DND-41 (cell line): ENCODE data around the gene AATK.
"Not testable (repeated sequence)": the region's sequence is repeated elsewhere in the genome, so short reads cannot be mapped to it uniquely, and the experiment has no call there.

ENCODE experiments used
- ATAC-seq: fragments of 200-7000 bp; cut with Tn5 transposase; 3 replicates; pipeline ENCODE4 v1.9.1; 2021; ENCODE audit warnings: low read depth; ENCODE audit not compliant: insufficient read depth
- DNase-seq: peaks from one replicate; pipeline ENCODE4 v3.0.0-alpha.2; 2020
- H2AFZ ChIP-seq: 2 replicates; pipeline ENCODE4 v1.6.0; 2012; ENCODE audit warnings: low read depth, low read length
- H3K27ac ChIP-seq: 2 replicates; pipeline ENCODE4 v1.5.1; 2012; ENCODE audit warnings: low read length, inconsistent platforms
- H3K27me3 ChIP-seq: fragments of 200-600 bp; sonication (generic); 2 replicates; pipeline ENCODE4 v1.6.0; 2012; ENCODE audit warnings: low read length, mild to moderate bottlenecking, inconsistent platforms; ENCODE audit not compliant: insufficient read depth, poor library complexity
- H3K36me3 ChIP-seq: 2 replicates; pipeline ENCODE4 v1.5.1; 2012; ENCODE audit warnings: low read length, inconsistent platforms; ENCODE audit not compliant: insufficient read depth
- H3K4me1 ChIP-seq: 2 replicates; pipeline ENCODE4 v1.5.1; 2012; ENCODE audit warnings: mild to moderate bottlenecking, low read length; ENCODE audit not compliant: insufficient read depth
- H3K4me2 ChIP-seq: 2 replicates; pipeline ENCODE4 v1.6.0; 2012; ENCODE audit warnings: mild to moderate bottlenecking, moderate library complexity, low read length, inconsistent platforms; ENCODE audit not compliant: insufficient read depth
- H3K4me3 ChIP-seq, 2 experiments: fragments of 200-600 bp in 1 of 2; shearing (Covaris generic) in 1 of 2; 2 replicates each; pipeline ENCODE4 v1.5.1; 2012 to 2016; ENCODE audit warnings: inconsistent platforms in 2 of 2, low read length in 2 of 2, mild to moderate bottlenecking in 2 of 2, low read depth in 1 of 2, moderate library complexity in 1 of 2
- H3K79me2 ChIP-seq: 2 replicates; pipeline ENCODE4 v1.6.0; 2012; ENCODE audit warnings: low read length, inconsistent platforms; ENCODE audit not compliant: insufficient read depth
- H3K9ac ChIP-seq: 2 replicates; pipeline ENCODE4 v1.6.0; 2012; ENCODE audit warnings: low read depth, mild to moderate bottlenecking, inconsistent platforms, low read length, moderate library complexity
- H3K9me3 ChIP-seq: 2 replicates; pipeline ENCODE4 v1.5.1; 2012; ENCODE audit warnings: low read length, moderate library complexity, mild to moderate bottlenecking, inconsistent platforms; ENCODE audit not compliant: insufficient read depth, severe bottlenecking
- H4K20me1 ChIP-seq: 2 replicates; pipeline ENCODE4 v1.6.0; 2012; ENCODE audit warnings: low read length; ENCODE audit not compliant: insufficient read depth
- EZH2 ChIP-seq: IDR thresholded peaks from 3 replicates; pipeline ENCODE4 v1.6.1; 2012; ENCODE audit warnings: borderline replicate concordance, low read depth, mild to moderate bottlenecking, moderate library complexity, low read length, inconsistent platforms; ENCODE audit not compliant: severe bottlenecking
- TF ChIP-seq, protein P1 (sequence below): IDR thresholded peaks from 2 replicates; pipeline ENCODE4 v1.5.1; 2012; ENCODE audit warnings: borderline replicate concordance, low read length, moderate library complexity, mild to moderate bottlenecking; ENCODE audit not compliant: poor library complexity, severe bottlenecking; ENCODE audit errors: extremely low read depth

AATK gene

DNA sequence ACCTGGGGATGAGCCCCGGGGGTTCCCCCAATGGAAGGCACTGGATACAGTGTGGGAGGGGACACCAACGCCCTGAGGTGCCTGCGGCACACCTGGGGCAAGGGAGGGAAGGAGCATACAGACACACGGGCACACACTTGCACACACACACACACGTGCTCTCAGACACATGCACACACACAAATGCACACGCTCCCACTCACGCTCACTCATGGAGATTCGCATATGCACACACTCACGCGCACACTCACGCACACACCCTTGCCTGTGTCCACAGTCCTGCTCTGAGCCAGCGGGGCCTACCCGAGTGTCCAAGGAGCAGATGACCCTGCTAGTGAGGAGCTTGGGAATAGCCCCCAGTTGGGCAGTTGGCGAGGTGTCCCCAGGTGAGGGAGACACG, 17.4 kb downstream of the AATK start:
- H3K4me2 ChIP-seq: no peak overlapping the region
- no peaks in the 10 kb centered on the region for H3K36me3 ChIP-seq
- DNase-seq (no peak), ATAC-seq (no peak)
- no peaks in the 10 kb centered on the region for H3K4me1 ChIP-seq
- no peaks in the 10 kb centered on the region for H3K79me2 ChIP-seq
- H3K27ac ChIP-seq: no peak overlapping the region
- no peaks in the 10 kb centered on the region for H3K9me3 ChIP-seq
- H3K9ac ChIP-seq: no peak overlapping the region
- no peak overlapping the region for H3K4me3 ChIP-seq
- H4K20me1 ChIP-seq: no peaks in the 10 kb centered on the region; the same call in 1 of the 2 replicates
- no peak overlapping the region for H2AFZ ChIP-seq
- peaks cover 3% of the 10 kb centered on the region for H3K27me3 ChIP-seq
- no peak for TF ChIP-seq EZH2
- TF ChIP-seq, protein P1, sequence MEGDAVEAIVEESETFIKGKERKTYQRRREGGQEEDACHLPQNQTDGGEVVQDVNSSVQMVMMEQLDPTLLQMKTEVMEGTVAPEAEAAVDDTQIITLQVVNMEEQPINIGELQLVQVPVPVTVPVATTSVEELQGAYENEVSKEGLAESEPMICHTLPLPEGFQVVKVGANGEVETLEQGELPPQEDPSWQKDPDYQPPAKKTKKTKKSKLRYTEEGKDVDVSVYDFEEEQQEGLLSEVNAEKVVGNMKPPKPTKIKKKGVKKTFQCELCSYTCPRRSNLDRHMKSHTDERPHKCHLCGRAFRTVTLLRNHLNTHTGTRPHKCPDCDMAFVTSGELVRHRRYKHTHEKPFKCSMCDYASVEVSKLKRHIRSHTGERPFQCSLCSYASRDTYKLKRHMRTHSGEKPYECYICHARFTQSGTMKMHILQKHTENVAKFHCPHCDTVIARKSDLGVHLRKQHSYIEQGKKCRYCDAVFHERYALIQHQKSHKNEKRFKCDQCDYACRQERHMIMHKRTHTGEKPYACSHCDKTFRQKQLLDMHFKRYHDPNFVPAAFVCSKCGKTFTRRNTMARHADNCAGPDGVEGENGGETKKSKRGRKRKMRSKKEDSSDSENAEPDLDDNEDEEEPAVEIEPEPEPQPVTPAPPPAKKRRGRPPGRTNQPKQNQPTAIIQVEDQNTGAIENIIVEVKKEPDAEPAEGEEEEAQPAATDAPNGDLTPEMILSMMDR: no peak

DNA sequence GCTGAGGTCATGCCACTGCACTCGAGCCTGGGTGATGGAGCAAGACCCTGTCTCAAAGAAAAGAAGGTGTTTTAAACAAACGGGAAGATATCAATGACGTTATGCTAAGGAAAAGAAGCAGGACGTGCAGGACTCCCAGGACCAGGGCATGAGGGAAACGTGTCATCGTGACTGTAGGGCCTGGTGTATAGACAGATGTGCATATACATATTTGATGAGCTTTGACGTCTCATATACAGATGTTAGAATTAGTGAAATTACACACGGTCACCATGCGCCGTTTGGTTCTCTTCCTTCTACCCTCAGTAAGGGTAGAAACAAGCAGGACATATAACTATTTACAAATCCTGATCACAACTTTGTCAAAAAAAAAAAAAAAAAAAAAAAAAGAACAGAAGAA, 18.3 kb downstream of the AATK start:
- no peaks in the 10 kb centered on the region; the same call in 1 of the 2 replicates for H4K20me1 ChIP-seq
- no peak for ATAC-seq
- H3K9ac ChIP-seq: no peak overlapping the region
- H3K9me3 ChIP-seq: no peaks in the 10 kb centered on the region
- H2AFZ ChIP-seq: no peak overlapping the region
- H3K27ac ChIP-seq: no peak overlapping the region
- H3K4me1 ChIP-seq: no peaks in the 10 kb centered on the region
- no peak for TF ChIP-seq EZH2
- TF ChIP-seq, protein P1: no peak
- H3K79me2 ChIP-seq: no peaks in the 10 kb centered on the region
- no peak for DNase-seq
- no peaks in the 10 kb centered on the region for H3K36me3 ChIP-seq
- no peak overlapping the region for H3K4me3 ChIP-seq
- no peak overlapping the region for H3K4me2 ChIP-seq
- H3K27me3 ChIP-seq: peaks cover 3% of the 10 kb centered on the region

DNA sequence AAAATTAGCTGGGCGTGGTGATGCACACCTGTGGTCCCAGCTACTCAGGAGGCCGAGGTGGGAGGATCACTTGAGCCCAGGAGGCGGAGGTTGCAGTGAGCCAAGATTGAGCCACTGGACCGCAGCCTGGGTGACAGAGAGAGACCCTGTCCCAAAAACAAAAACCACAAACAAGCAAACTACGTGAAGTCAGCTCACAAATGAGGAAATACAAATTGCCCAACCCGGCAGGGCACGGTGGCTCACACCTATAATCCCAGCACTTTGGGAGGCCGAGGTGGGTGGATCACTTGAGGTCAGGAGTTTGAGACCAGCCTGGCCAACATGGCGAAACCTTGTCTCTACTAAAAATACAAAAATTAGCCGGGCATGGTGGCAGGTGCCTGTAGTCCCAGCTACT, 19.8 kb downstream of the AATK start:
- not testable (repeated sequence) for H3K36me3 ChIP-seq, H3K4me3 ChIP-seq, DNase-seq, H3K27ac ChIP-seq, H4K20me1 ChIP-seq, H3K4me2 ChIP-seq, H3K4me1 ChIP-seq, H3K79me2 ChIP-seq, H3K9me3 ChIP-seq, ATAC-seq, H3K9ac ChIP-seq, H2AFZ ChIP-seq, H3K27me3 ChIP-seq

DNA sequence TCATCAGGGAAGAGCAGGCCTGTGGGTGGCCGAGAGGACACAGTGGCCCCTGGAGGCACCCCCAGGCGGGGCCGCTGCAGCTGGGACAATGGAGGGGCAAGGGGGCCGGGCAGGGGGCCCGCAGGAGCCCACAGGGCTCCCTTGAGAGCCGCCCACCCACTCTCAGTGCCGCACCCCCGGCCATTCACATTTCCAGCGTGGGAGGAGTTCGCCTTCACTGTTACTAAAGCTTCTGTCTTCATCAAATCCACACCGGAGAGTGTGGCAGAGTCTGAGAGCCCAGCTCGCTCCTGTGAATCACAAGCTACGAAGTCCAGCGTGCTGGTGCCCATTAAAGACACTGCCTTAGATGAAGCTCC, 21.6 kb downstream of the AATK start:
- Histone ChIP-seq H3K4me2 (no peak overlapping the region), H2AFZ (no peak overlapping the region), H3K4me1 (no peaks in the 10 kb centered on the region), H3K4me3 (no peak overlapping the region), H3K79me2 (no peaks in the 10 kb centered on the region), H3K9ac (no peak overlapping the region), H3K27me3 (no peaks in the 10 kb centered on the region), H3K27ac (no peak overlapping the region), H3K9me3 (no peaks in the 10 kb centered on the region), H4K20me1 (no peaks in the 10 kb centered on the region; the same call in 1 of the 2 replicates), H3K36me3 (no peaks in the 10 kb centered on the region)
- no peak for TF ChIP-seq EZH2
- TF ChIP-seq, protein P1: no peak
- ATAC-seq: no peak
- no peak for DNase-seq
